EL (cell line): ENCODE measurements around the gene HES5.
"Not testable (repeated sequence)": the region's sequence is repeated elsewhere in the genome, so short reads cannot be mapped to it uniquely, and the experiment has no call there.

Source experiments
- DNase-seq: peaks from one replicate; pipeline ENCODE4 v3.0.0-alpha.2; 2016

HES5 gene, protein sequence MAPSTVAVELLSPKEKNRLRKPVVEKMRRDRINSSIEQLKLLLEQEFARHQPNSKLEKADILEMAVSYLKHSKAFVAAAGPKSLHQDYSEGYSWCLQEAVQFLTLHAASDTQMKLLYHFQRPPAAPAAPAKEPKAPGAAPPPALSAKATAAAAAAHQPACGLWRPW

GRCh38 chr1:2529784-2530512, at the start of gene HES5:
Gene HES5, minus strand, starts transcription at chr1:2530263. Its CDS starts 99 bp downstream, at chr1:2530164.
- no peak for DNase-seq

- no peak for DNase-seq
These were observed 48.7 kb upstream of the HES5 start for GRCh38 chr1:2578758-2579118.

DNA sequence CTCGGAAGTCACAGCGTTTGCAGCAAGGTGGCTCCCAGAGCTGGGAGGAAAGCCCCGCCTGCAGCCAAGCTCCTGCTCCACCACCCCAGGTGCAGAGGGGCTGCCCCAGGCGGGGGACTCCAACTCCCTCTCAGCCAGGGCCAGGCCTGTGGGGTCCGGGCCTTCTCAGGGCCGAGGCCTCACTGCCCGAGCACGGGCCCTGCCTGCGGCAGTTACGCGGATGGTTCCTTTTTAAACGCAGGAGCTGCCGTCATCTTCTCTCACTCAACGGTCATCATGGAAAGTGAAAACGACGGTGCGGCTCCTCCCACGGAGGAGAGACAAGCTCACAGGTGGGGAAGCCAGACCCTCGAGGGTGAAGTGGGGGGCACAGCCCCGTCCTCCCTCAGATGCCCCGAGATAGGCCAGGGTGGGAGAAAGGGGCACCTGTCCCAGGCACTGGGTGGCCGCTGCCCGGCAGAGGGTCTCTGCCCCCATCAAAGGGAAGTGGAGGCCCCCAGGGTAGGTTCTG, 47.6 kb upstream of the HES5 start:
- DNase-seq, result not testable (repeated sequence)

- DNase-seq, result no peak
These were observed 46.0 kb upstream of the HES5 start for GRCh38 chr1:2575801-2576663.

- no peak for DNase-seq
These were observed 44.3 kb upstream of the HES5 start for GRCh38 chr1:2574350-2574749.

DNA sequence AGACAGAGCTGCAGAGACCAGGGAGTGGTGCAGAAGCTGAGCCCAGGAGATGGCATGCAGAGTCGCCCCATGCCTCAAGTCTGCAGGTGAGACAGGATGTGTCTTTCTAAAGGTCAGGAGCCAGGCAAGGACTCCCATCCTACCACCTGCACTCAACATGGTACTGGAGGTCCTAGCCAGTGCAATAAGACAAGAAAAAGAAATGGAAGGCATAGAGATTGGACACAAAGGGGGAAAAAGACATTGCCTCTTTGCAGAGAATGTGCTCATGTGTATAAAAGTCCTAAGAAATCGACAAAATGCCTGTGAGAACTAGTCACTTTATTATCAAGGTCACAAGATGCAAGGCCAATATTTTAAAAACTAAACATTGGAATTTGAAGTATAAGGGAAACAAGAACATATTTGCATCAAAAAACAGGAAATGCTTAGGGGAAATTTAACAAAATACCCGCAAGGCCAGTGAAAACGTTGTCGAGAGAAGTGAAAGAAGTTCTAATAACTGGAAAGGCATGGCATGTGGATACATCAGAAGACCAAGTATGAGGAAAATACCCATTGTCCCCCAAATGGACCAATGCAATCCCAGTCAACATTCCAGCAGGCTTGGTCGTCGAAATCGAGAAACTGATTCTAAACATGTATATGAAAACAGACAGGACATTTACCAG, 43.3 kb upstream of the HES5 start:
- DNase-seq, result no peak

DNA sequence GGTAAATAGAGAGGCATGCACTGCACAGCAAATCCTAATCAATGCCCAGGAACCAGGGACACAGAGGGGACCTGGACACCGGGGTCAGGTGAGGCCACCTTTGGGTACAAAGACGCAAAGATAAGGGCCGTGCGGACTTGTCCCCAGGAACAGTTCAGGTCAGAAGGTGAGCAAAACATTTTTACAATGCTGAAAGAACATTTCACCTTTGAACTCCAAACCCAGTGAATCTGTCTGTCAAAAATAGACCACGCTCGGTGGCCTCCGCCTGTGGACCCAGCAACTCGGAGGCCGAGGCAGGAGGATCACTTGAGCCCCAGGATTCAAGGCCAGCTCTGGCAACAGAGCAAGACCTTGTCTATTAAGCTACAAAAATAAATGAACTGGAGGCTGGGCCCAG, 41.3 kb upstream of the HES5 start:
- no peak for DNase-seq

GRCh38 chr1:2570332-2570731, 40.3 kb upstream of the HES5 start:
- no peak for DNase-seq

DNA sequence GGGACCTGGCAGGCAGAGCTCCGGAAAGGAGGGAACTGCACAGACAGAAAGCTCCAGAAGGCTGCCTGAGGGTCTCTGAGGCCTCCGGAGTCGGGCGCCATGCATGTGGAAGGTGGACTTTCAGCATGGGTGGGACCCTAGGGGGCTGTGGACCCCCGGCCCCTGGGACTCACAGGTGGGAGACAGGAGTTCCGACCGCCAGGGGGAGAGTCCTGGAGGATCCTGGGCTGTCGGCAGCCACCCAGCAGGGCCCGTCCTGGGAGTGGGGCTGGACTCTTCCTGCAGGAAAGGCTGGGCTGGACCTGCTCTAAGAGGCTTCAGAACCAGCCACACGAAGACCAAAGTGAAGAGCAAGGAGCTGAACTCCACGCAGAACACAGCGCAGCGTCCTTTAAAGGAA, 39.6 kb upstream of the HES5 start:
- DNase-seq, result not testable (repeated sequence)

DNA sequence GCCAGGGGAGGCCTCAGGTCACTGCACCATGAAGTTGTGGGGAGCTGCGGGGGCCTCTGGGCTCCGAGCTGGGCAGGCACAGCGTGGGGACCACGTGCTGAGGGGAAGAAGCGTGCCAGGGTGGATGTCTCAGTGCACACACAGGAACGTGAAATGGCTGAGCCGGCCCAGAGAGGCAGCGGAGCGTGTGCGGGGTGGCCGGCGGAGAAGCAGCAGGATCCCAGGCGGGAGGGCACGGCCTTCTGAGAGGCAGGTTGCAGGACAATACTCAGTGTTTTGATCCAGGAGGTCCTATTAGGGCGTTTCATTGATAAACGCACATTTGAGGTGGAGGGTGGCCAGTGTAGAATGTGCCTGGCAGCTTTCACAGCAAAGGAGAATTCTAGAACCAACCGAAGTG, 39.0 kb upstream of the HES5 start:
- no peak for DNase-seq

- DNase-seq, result not testable (repeated sequence)
These were observed 38.2 kb upstream of the HES5 start for GRCh38 chr1:2568187-2568816.

GRCh38 chr1:2567083-2567679, 37.1 kb upstream of the HES5 start:
- DNase-seq, result no peak

DNA sequence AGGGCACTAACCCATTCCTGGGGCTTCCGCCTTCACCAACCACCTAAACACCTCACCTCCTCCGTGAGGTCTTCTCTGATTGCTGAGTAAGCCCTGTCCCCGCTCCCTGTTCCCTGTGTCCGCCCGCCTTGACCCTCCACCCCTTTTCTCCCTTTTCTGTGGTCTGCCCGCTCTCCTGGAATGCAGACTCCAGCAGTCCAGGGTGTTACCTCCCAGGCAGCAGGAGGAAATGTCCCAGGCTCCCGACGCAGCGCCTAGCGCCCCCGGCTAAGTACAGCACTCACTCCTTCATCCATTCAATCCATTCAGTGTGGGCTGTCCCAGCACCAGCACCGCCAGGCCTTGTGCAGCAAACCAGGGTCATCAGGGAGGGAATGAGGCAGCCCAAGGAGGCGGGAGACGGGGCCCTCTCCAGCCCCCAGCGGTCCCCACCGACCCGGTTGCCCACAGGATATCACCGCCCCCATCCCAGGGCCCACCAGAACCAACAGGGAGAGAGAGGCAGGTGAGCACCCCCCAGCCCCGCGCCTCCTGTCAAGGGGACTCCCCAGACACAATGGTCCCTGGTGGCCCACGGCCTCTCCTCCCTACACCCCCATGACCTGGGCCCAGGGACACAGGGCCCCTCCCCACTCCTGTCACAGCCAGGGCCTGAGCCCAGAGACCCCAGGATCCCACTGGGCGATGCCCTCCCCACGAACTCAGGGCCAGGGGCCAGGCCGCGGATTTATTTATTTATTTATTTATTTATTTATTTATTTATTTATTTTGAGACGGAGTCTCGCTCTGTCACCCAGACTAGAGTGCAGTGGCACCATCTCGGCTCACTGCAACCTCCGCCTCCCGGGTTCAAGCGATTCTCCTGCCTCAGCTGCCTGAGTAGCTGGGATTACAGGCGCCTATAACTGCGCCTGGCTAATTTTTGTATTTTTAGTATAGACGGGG, 36.3 kb upstream of the HES5 start:
- DNase-seq, result peak; percentile 48

GRCh38 chr1:2564815-2565374, 34.8 kb upstream of the HES5 start:
- DNase-seq, result no peak

DNA sequence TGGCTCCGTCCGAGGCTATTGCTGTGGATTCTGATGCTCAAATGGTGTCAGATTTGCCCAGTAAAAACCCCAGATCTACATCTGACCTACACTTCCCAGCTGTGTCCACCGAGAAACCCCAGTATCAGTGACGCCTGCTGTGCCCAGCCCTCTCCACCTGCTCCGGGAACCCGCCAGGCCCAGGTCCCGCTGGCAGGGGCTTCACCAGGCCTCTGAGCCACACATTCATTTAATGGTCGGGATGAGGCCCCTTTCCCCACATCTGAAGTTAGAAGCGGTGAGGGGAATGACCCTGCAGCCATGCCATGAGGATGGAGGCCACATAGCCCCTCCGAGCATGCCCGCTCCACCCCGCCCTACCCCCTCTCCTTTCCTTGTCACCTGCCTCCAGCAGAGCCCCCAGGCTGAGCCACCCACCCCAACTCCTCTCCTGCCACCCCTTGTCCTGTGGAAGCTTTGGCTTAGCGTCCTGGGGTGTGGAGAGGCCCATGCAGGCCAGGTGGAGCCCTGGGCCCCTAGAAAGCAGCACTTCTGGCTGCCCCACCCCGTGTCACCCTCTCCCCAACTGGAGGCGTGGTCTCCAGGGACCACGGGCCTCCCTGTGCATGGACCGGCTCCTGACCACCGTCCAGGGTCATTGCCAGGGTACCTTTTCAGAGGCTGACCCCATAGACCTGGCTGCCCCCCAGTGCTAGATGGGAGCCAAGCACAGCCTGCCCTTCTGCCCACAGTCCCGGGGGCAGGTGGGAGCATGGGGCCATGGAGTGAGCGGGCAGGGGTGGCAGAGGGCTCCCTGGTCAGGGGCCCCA, 34.1 kb upstream of the HES5 start:
- DNase-seq, result no peak

DNA sequence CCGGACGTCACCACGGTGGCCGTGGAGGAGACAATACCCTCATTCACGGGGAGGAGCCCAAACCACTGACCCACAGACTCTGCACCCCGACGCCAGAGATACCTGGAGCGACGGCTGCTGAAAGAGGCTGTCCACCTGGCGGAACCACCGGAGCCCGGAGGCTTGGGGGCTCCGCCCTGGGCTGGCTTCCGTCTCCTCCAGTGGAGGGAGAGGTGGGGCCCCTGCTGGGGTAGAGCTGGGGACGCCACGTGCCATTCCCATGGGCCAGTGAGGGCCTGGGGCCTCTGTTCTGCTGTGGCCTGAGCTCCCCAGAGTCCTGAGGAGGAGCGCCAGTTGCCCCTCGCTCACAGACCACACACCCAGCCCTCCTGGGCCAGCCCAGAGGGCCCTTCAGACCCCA, 33.1 kb upstream of the HES5 start:
- DNase-seq, result no peak

DNA sequence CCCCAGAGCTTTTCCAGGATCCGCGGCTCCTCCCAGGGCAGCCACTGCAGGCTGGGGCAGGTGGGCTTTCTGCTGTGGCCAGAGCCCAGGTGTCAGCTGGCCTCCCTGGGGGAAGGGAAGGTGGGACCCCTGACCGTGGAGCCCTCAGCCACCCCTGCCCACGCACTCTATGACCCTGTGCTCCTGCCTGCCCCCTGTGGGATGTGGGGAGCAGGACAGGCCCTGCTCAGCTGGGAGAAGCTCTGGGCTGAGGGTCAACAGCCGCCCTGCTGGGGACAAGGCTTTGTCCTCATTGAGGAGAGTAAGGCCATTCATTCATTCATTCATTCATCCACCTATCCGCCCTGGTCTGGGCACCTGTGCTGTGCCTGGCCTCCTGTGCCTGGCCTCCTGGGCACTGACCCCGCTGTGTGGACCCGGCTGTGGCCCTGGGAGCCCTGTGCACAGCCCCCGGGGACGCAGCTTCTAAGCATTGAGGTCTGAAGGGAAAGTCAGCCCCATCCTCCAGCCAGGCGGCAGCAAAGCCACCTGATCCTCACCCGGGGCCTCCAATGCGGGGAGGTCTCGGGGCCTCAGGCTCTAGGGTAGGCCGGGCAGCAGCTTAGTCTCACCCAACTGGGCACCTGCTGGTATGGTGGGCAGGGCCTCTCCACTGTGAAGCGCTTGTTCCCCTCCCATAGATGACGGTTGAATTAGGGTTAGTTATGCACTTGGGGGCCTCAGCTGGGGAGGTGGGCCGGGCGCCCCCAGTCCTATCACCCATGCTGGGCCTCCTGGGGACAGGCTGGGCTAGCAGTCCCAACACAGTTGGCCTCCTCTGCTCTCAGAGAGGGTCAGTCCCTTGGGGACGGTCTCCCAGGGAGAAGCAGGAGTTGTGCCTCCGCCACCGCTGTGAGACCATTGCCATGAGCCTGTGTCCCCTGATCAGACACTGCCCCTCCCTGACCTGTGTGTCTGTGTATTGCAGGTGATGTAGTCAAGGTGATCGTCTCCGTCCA, 32.1 kb upstream of the HES5 start:
- DNase-seq, result no peak

GRCh38 chr1:2561446-2561845, 31.4 kb upstream of the HES5 start:
- no peak for DNase-seq
